C1 segment of cervical spinal cord (tissue), 14 donors: Measurements from ENCODE around the gene ABLIM2.

Experiments
- DNase-seq, 14 donors: peaks; one replicate each; lab custom pipeline; 2025; lab: John Stamatoyannopoulos, UW

The ABLIM2 gene

GRCh38 chr4:8176547-8177399 lies 18.2 kb upstream of the ABLIM2 start:
- peak in 3 of 14 donors; percentile 14 to 28 (median 25) for DNase-seq

GRCh38 chr4:8175686-8176085 lies 17.1 kb upstream of the ABLIM2 start:
- no peak for DNase-seq

DNA sequence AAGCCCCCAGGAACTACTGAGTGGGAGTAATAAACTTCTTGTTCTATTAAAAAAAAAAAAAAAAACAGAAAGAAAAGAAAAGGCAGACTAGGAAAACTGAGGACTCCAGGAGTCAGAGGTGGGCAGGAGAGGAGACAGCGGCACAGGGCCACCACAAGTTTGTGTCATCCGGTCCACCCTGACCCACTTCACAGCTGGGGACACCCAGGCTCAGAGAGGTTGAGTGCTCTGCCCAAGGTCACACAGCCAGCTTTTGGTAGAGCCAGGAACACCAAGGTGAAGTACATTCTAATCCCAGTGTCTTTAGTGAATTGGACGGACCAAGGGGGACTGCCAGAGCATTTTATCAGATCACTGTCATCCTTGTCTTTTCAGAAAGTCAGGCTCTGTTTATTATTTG lies 16.4 kb upstream of the ABLIM2 start:
- DNase-seq, result no peak

DNA sequence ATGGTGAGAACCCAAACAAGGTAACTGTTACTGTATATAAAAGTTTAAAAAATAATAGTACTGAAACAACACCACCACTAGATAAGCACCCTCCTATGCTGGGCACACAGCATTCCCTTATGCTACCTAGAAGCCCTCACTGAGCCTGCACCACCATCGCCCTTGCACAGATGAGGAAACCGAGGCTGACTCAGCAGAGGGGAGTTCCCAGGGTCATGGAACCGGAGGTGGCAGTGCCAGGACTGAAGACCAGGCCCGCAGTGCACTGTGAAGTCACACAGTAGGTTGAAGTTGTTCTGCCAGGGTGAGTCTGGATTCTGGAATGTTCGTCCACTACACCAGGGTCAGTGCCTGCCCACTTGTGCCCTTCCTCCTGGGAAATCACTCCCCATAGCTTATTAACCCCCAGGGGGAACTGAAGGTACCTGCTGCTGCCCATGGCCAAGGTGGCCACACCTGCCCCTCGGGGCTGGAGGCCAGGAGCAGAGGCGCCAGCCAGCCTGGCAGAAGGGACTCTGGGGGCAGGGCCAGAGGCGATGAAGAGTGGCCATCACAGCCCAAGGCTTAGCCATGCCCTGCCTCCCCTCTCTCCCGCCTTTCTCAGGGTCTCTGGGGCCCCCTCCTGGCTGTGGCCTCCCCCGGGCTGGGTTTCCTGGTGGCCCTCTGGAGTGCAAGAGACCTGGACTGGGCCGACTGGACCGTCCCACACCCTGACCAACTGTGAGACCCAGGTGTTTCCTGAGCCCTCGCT lies 15.1 kb upstream of the ABLIM2 start:
- no peak for DNase-seq

DNA sequence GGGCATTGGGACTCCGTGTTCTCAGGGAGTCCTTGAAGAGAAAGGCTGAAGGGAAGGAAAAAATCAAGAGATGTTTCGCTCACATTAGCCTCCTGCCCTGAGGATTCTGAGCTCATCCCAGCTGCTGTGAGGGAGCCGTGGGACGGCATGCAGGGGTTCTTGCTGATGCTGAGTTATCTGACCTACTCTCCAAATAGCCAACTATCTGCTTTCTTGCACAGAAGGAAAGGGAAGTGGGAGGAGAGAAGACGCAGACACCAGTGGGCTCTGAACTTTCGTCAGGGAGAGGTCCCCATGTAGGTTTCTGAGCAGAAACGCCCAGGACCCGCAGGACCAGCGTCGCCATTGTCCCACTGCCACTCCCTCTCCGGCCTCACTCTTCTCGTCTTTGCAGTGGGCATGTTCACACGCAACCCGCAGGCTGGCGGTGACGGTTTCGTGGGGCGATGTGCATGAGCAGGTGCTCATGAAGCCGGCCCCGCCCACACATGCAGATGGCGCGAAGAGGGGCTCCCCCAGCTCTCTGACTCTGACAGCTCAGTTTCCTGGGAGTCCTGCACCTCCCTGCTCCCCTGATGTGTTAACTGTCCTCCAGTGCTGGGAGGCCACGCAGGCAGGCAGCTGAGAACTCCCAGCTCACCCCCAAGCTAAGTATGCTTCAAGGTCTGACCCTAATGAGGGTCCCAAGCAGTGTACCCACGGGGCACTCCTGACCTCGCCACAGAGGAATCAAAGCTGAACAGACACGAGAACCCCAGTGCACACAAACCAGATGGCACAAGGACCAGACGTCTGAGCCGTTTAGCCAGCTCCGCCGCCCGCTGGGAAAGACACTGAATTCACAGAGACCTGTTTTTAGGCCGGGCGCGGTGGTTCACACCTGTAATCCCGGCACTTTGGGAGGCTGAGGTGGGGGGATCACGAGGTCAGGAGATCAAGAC lies 13.6 kb upstream of the ABLIM2 start:
- no peak for DNase-seq

DNA sequence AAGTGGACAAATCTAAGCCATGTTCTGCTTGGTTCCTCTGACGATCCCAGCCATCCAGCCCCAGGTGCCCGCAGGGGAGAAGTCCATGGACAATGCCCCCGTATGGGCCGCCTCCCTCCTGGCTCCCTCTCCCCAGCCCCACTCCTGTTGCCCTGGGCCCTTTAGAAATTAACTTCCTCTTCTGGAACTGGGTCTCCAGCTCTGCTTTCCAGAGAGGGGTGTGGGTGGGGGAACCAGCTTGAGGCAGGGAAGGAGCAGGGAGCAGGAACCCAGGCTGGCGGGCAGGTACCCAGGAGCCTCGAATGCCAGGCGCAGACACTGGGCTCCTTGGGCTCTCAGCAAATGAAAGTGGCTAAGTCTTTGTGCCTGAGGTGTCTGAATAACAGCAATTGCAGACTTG lies 12.7 kb upstream of the ABLIM2 start:
- DNase-seq, result no peak

DNA sequence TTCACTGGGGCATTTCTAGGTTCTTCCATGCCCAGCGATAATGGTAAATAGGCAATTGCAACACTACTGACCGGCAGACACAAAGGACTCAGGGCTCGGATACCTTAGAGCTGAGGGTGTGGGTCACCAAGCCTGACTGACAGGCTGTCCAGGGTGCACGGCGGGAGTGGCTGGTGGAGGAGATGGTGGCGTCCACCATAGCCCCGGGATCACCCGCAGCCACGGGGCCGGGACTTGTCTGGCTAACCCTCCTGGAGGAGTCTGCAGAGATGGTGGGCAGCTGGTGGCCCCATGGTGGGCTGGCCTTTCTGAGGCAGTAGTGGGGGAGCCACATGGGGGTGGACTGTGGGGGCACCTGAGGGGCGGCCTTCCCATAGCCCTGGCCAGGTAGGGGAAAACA lies 11.7 kb upstream of the ABLIM2 start:
- DNase-seq, result no peak

GRCh38 chr4:8169763-8170162 lies 11.2 kb upstream of the ABLIM2 start:
- DNase-seq, result no peak

GRCh38 chr4:8168832-8169598 lies 10.4 kb upstream of the ABLIM2 start:
- DNase-seq, result no peak

DNA sequence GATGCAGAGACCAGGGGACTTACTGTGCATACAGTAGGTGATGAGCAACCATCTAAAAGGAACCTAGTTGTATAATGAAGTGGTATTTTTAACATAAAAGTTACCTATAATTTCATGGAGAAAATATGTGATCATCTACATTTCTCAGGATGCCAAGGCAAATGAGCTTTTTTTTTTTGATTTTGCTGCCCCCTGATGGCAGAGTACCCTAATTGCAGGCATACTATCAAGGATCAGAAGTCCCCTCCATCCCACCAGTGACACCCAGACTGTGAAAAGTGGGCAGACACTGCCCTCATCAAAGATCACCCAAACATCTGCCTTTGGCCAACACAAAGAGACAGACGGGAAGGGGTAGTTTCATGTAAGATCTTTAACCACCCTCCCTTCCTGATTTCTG lies 9.6 kb upstream of the ABLIM2 start:
- no peak for DNase-seq

GRCh38 chr4:8167815-8168214 lies 9.2 kb upstream of the ABLIM2 start:
- DNase-seq, result peak in 2 of 14 donors; percentile 11 to 16

DNA sequence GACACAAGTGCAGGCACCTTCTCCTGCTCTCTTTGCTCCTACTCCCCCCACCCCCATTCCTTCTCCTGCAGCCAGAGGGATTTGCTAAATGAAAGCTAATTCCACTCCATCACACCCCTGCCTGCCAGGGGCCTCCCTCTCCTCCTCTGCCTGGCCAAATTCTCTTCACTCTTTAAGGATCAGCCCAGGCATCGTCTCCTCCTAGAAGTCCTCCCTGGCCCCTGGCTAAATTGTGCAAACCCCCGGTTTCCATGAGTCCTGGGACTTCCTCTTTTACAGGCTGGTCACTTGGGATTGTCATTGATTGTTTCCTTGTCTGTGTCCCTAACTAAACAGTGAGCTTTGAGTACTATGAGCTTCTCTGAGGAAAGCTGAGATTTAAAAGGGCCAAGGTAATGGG lies 8.7 kb upstream of the ABLIM2 start:
- no peak for DNase-seq

GRCh38 chr4:8165374-8165896 lies 6.8 kb upstream of the ABLIM2 start:
- no peak for DNase-seq

DNA sequence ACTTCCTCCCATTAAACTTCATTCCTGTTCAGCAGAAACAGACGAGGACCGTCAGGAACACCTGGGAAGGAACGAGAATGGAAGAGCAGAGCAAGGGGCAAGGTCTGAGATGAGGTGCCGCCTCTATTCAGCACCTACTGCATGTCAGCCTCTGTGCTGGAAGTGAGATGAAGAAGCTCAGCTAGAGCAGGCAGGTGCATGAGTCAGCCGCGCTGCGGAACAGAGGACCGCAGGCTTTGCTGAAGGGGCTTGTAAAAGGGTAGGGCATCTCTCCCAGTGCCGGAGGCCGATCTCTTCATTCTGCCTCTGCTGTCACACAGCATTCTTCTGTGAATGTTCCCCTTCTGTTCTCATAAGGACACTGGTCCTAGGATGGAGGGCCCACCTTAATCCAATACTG lies 6.1 kb upstream of the ABLIM2 start:
- no peak for DNase-seq

DNA sequence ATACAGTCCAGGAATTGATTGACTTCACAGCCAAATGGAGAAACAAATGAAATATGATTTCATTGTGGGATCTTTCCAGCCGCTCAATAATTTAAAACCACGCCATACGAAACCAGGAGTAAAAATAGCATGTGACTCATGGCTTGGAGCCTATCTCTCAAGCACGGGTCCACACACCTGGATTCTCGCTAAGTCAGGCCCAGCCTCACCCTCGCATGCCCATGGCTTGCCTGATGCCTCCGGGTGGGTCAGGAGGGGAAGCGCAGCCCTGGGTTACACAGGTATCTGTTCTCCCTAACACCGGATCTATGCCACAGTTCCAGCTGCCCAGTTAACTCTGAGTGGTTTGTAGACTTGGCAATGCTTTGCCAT lies 5.6 kb upstream of the ABLIM2 start:
- no peak for DNase-seq

DNA sequence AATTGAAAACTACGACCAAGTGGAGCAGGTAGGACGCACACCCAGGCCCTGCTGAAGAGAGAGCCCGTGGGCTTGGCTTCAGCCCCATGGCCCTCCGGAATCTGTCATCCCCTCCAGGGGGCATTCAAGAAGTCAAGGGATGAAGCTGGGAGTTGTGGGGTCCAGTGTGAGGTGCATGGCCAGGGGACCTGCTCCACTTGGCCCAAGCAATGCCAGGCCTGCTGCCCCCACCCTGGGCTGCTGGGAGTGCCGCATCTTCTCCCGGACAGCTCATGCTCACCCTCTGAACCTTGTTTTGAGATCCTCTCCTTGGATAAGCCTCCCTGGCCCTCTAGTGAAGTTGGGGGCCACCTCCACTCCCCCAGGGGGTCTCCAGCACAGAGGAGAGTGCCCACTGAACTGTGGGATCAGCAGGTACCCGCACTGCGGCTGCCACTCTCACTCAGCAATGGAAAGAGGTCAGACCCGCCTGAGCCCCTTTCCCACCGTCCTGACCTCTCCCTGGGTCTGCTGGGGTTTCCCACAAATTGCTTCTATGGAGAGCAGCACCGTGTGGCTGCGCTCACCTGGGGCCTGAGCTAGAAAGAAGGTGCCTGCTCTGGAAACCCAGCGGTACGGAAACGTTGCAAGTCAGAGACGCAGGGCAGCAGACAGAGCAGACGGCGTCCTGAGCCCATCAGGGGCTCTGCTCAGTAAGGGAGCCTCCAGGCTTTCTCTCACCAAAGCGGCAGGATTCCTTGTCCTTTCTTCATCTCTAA lies 5.0 kb upstream of the ABLIM2 start:
- DNase-seq, result no peak

DNA sequence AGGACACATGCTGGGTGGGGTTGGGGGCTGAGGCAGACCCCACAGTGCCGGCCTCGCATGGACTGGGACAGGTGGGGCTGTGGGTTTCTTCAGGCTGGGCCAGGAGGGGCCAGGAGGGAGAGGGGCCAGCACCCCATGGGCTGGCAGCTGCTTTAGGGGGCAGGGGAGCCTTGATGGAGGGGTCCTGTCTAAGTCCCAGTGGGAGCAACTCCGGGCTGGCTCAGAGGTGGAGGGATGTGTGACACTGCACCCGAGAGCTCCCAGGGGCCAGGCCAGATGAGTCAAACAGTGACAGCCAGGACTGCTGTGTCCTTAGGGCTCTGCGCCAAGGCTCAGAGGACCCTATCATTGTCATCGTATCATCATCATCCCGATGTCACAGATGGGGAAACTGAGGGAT lies 4.4 kb upstream of the ABLIM2 start:
- DNase-seq, result no peak

- DNase-seq, result no peak
These were observed 4.0 kb upstream of the ABLIM2 start for GRCh38 chr4:8162625-8163024.

DNA sequence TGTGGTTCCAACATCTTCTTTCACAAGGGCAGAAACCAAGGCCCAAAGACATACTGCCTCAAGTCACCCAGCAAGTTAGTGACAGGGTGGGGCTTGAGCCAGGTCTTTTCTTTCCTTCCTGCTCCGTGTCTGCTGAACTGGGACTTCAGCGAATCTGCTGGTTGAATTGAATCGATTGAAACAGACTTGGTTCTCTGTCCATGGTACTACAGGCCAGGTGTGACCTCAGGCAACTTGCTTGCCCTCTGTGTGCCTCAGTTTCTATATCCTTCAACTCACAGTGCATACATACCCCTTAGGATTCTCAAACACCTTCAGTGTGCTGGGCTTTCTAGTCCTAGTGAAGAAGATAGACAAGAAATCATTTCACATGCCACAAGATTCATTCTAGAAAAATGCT lies 2.0 kb upstream of the ABLIM2 start:
- no peak for DNase-seq

- DNase-seq, result no peak
These were observed 1.6 kb upstream of the ABLIM2 start for GRCh38 chr4:8160233-8160560.
